SU-DHL-6 (cell line): ENCODE measurements around the gene CFAP100.

Experiments used
- CTCF ChIP-seq: fragments of 200-600 bp; sonication (generic); IDR thresholded peaks from one replicate; pipeline ENCODE4 v1.5.1; 2017; ENCODE audit warnings: antibody characterized with exemption, mild to moderate bottlenecking, low read length, moderate library complexity; ENCODE audit not compliant: insufficient read depth, poor library complexity, severe bottlenecking
- EZH2phosphoT487 ChIP-seq: fragments of 200-600 bp; sonication (generic), shearing (Covaris generic); conservative IDR thresholded peaks from 2 replicates; pipeline ENCODE4 v1.6.1; 2018; ENCODE audit warnings: mild to moderate bottlenecking, antibody characterized with exemption, low read length, moderate library complexity, mixed read lengths

GRCh38 chr3:126351086-126351770 lies 43.5 kb upstream of the CFAP100 start:
- TF ChIP-seq CTCF (no peak), EZH2phosphoT487 (no peak)
